Activated T-cell treated with anti-CD3 and anti-CD28 coated beads, Interleukin-2, amount 50 U/mL, for 72 hours (primary cell): ENCODE data around the gene FAM171A1. TPM values are rescaled to one million over a fixed set of nuclear protein-coding genes. Genes with fewer than 3 reads are reported as not detected.
"Not testable (repeated sequence)": the region's sequence is repeated elsewhere in the genome, so short reads cannot be mapped to it uniquely, and the experiment has no call there.

Experiments used
- ATAC-seq, 2 donors: fragments of 150-1000 bp; cut with Tn5 transposase; replicated peaks in 1 of 2; 2 replicates each; pipeline ENCODE4 v1.10.0; 2021; ENCODE audit warnings: moderate library complexity in 2 of 2, mild to moderate bottlenecking in 1 of 2
- DNase-seq, 2 donors: peaks; one replicate each; pipeline ENCODE4 v3.0.0; 2021 to 2022; ENCODE audit warnings: mixed read lengths in 1 of 2
- H3K27ac Mint-ChIP-seq: one replicate; pipeline ENCODE4 v1.8.0; 2022; ENCODE audit warnings: mild to moderate bottlenecking, moderate library complexity, mixed read lengths
- H3K27me3 Mint-ChIP-seq: one replicate; pipeline ENCODE4 v1.8.0; 2022; ENCODE audit warnings: low read depth, mixed read lengths
- H3K36me3 Mint-ChIP-seq, 2 donors: one replicate each; pipeline ENCODE4 v1.8.0; 2022; ENCODE audit warnings: mixed read lengths in 2 of 2, mild to moderate bottlenecking in 1 of 2; ENCODE audit not compliant: insufficient read depth in 2 of 2
- H3K4me1 Mint-ChIP-seq: one replicate; pipeline ENCODE4 v1.8.0; 2022; ENCODE audit warnings: low read depth, mixed read lengths
- H3K4me3 Mint-ChIP-seq, 2 donors: one replicate each; pipeline ENCODE4 v1.8.0; 2022; ENCODE audit warnings: mild to moderate bottlenecking in 2 of 2, mixed read lengths in 2 of 2, moderate library complexity in 2 of 2
- H3K9me3 Mint-ChIP-seq, 2 donors: one replicate each; pipeline ENCODE4 v1.8.0; 2022; ENCODE audit warnings: mixed read lengths in 2 of 2
- total RNA-seq, 2 donors: library from RNA; stranded (reverse); gene quantifications; one replicate each; pipeline ENCODE4 v1.2.3, GENCODE V29; 2022

The FAM171A1 gene
- total RNA-seq, 2 donors from 2014 or later = 4.2 to 6.2 TPM

DNA sequence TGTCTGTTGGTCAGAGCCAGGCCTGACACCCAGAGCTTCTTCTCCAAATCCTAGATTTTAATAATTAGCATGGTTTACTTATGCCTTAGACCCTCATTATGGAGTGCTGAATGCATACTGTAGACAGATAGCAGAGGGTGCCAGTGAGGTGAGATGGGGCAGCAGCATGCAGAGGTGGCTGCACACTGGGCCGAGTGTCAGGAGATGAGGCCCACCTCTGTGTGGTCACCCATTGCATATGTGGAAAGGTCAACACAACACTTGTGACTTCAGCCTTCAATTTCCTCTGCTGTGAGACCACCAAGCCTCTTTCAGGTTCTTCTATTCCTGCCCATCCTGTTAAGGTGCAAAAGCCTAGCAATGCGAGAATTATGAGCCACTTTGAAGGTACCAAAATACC, 162.9 kb downstream of the FAM171A1 start:
- DNase-seq (no peak), ATAC-seq (peak in 1 of 2 donors; percentile 3)
- peaks cover 0 to 1% of the 10 kb centered on the region in 2 donors for H3K9me3 Mint-ChIP-seq
- peak overlapping the region; percentile 75 to 91 for H3K4me3 Mint-ChIP-seq
- H3K36me3 Mint-ChIP-seq = peaks cover 0 to 2% of the 10 kb centered on the region in 2 donors
- H3K27me3 Mint-ChIP-seq = no peaks in the 10 kb centered on the region
- H3K4me1 Mint-ChIP-seq = peaks cover 60% of the 10 kb centered on the region
- peak overlapping the region; percentile 58 for H3K27ac Mint-ChIP-seq

DNA sequence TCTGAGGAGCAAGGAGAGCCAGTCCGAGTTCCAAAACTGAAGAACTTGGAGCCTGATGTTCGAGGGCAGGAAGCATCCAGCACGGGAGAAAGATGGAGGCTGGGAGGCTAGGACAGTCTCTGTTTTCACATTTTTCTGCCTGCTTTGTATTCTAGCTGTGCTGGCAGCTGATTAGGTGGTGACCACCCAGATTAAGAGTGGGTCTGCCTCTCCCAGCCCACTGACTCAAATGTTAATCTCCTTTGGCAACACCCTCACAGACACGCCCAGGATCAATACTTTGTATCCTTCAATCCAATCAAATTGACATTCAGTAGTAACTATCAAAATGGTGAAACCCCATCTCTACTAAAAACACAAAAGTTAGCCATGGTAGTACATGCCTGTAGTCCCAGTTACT, 163.7 kb downstream of the FAM171A1 start:
- H3K27me3 Mint-ChIP-seq, H3K27ac Mint-ChIP-seq, H3K9me3 Mint-ChIP-seq, ATAC-seq, H3K4me3 Mint-ChIP-seq, H3K36me3 Mint-ChIP-seq, DNase-seq: not testable (repeated sequence)
- H3K4me1 Mint-ChIP-seq = peaks cover 64% of the 10 kb centered on the region

DNA sequence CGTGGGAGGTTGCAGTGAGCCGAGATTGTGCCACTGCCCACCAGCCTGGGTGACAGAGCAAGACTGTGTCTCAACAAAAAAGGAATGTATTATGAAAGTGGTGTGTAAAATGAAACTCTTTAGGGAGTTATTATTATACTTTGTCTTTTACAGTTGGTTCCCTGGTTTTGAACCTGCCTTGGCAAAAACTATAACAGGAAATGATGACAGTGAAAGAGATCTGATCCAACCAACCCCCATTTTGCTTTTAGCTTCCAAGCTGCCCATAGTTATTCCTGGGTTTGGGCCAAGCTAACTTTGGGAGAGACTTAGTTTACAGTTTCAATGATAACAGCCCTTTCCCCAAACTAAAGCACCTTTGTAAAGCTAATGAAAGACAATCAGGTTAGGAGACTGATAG, 168.4 kb downstream of the FAM171A1 start:
- DNase-seq (no peak), ATAC-seq (no peak)
- peaks cover 44% of the 10 kb centered on the region for H3K4me1 Mint-ChIP-seq
- no peak overlapping the region for H3K4me3 Mint-ChIP-seq
- H3K27ac Mint-ChIP-seq = no peak overlapping the region
- H3K36me3 Mint-ChIP-seq = no peaks in the 10 kb centered on the region
- no peaks in the 10 kb centered on the region for H3K27me3 Mint-ChIP-seq
- H3K9me3 Mint-ChIP-seq = peaks cover 0 to 1% of the 10 kb centered on the region in 2 donors

DNA sequence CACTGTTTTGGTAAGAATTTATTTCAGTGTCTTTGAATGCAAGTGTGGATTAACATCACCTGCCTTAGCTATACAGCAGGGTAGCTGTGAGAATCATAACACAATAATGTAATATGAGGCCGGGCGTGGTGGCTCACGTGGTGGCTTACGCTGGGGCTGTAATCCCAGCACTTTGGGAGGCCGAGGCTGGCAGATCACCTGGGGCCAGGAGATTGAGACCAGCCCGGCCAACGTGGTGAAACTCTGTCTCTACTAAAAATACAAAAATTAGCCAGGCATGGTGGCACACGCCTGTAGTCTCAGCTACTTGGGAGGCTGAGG, 168.8 kb downstream of the FAM171A1 start:
- H3K9me3 Mint-ChIP-seq, H3K27me3 Mint-ChIP-seq, H3K4me3 Mint-ChIP-seq, ATAC-seq, DNase-seq, H3K36me3 Mint-ChIP-seq, H3K27ac Mint-ChIP-seq: not testable (repeated sequence)
- peaks cover 44% of the 10 kb centered on the region for H3K4me1 Mint-ChIP-seq

DNA sequence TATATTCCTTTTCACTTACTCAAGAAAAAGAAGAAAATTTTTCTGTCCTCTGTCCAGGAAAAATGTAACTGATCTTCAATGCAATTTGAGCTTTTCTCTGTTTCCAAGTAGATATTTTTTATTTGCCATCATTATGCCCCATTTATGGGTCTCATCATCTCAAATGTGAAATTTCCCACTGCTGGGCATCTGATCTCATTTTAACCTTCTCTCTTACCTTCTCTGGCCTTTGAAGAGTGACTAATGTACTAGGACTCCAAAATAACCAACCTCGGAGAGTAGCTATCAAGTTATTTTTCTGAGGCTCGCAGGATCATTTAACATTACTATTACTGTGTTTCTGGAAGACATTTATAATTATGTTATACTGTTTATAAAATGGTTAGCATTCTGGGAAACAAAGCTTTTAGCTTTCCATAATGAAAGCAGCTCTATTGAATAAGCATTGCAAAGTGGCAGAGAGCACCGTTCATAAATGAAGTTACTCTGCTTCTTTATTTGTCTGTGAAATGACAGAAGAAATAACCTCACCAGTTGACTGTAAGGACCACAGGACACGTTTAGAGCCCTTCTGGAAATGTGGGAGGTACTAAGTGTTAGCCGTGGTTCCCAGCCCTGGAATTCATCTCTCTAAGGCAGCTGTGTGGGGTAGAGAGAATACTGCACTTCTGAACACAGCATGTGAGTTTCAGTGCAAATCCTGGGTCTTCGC, 169.3 kb downstream of the FAM171A1 start:
- DNase-seq (no peak), ATAC-seq (no peak)
- H3K27ac Mint-ChIP-seq = no peak overlapping the region
- H3K27me3 Mint-ChIP-seq = no peaks in the 10 kb centered on the region
- peaks cover 45% of the 10 kb centered on the region for H3K4me1 Mint-ChIP-seq
- H3K4me3 Mint-ChIP-seq = no peak overlapping the region
- H3K36me3 Mint-ChIP-seq = no peaks in the 10 kb centered on the region
- H3K9me3 Mint-ChIP-seq = peaks cover 0 to 1% of the 10 kb centered on the region in 2 donors

DNA sequence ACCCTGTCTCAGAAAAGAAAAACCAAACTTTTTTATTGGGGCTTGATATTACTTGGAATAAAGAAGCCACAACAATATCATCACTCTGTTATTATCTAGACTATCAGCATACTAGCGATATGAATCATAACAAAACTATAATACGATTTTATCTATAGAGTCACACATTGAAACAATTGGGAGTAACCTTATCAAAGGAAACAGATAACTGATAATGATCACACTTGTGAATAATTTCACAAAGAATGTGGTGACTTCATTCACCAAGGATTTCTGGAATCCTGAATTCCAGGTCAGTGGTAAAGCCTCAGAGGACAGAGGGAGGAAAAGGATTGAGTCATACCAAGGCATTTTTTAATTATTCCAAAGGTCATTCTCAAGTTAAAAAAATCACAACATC, 170.5 kb downstream of the FAM171A1 start:
- no peak for DNase-seq
- Mint-ChIP-seq H3K36me3 (no peaks in the 10 kb centered on the region), H3K4me3 (no peak overlapping the region), H3K27ac (no peak overlapping the region), H3K27me3 (no peaks in the 10 kb centered on the region), H3K4me1 (peaks cover 49% of the 10 kb centered on the region), H3K9me3 (peaks cover 0 to 1% of the 10 kb centered on the region in 2 donors)
- no peak for ATAC-seq

DNA sequence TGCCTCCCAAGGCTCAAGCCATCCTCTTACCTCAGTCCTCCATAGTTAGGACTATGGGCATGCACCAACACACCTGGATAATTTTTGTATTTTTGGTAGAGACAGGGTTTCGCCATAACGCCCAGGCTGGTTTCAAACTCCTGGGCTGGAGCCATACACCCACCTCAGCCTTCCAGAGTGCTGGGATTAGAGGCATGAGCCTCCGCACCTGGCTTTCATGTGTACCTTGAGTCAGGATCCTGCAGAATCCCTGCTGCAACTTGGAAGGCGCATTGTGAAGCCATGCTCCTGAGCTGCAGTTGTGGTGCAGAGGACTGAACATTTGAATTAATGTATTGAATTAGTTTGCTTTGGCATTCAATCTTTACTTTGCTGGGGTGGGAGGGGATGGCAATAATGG, 173.2 kb downstream of the FAM171A1 start:
- Mint-ChIP-seq H3K4me1 (peaks cover 42% of the 10 kb centered on the region), H3K27me3 (no peaks in the 10 kb centered on the region), H3K4me3 (no peak overlapping the region), H3K9me3 (no peaks in the 10 kb centered on the region), H3K36me3 (no peaks in the 10 kb centered on the region), H3K27ac (no peak overlapping the region)
- DNase-seq (no peak), ATAC-seq (no peak)

DNA sequence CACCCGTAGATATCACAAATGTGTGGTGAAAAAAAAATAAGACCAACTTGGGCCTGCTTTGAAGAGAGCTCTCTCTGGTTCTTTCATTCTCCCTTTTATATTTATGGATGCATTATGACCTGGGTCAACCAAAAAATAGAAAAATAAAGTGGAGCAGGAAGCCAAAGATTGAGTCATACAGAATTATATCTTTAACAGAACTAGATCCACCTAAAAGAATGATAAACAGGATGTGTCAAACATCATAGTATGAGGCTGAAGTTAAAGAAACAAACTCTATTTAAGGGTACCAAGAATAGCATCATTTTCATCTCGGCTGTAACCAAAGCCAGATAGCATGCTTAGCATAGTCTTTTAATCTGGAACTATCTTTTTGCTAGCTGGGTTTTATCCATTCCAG, 173.8 kb downstream of the FAM171A1 start:
- H3K9me3 Mint-ChIP-seq = no peaks in the 10 kb centered on the region
- peak overlapping the region; percentile 63 for H3K27ac Mint-ChIP-seq
- H3K4me3 Mint-ChIP-seq = peak overlapping the region; percentile 19 to 39
- H3K27me3 Mint-ChIP-seq = no peaks in the 10 kb centered on the region
- no peak for DNase-seq
- peaks cover 41% of the 10 kb centered on the region for H3K4me1 Mint-ChIP-seq
- ATAC-seq = no peak
- H3K36me3 Mint-ChIP-seq = no peaks in the 10 kb centered on the region

DNA sequence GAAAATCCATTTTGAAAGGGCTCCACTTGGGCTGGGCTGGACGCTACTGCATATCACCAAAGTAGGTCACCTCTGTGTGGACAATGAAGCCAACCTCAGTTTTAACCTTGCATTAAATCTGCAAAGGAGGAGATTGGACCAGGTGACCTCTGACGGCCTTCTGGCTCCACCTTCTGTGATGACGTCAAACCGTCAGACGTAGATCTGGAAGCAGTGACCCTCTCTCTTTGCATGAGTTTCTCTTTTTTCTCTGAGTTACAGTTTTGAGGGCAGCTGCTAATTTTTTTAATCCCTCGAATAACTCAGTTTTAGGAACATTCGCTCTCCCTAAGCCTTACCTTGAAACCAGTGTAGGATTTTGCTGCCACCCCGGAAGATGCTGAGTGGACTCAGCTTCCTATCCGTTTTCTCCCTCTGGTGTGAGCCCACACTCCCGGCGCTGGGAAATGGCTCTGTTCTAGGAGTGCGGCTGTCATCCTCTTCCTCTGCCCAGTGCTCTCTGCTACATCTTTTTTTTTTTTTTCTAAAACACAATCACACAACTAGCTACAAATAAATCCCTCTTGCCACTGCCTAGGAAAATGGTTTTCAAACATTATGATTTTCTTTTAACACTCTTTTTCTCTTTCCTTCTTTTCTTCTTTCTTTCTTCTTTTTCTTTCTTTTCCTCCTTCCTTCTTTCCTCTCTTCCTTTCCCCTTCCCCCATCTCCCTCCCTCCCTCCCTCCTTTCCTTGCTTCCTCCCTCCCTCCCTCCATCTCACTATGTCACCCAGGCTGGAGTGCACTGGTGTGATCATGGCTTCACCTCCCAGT, 174.9 kb downstream of the FAM171A1 start:
- H3K27me3 Mint-ChIP-seq = no peaks in the 10 kb centered on the region

DNA sequence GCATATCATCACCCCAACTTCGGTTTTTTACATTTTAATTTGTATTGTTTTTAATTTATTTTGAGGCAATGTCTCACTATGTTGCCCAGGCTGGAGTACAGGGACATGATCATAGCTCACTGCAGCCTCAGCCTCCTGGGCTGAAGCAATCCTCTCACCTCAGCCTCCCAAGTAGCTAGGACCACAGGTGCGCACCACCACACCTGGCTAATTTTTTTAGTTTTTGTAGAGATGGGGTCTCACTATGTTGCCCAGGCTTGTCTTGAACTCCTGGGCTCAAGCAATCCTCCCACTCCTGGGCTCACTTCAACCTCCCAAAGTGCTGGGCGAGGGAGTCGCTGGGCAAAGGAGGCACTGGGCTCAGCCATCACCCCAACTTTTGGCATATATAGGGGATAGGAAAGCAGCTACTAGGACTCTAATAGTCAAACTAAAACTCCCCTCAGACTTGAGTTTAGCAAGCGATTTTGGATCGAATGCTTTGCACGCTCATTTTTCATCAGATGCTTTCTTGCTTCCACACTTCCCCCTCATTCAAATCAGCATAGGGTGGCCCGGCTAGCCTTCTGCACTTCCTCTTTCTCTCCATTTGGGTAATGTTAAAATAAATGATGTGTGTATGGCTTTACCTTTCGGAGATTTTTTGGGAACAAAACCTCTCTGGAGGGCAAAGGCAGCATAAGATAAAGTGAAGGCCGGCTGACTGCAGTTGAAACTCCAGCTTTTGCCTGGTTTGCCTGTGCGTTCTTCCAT, 181.8 kb downstream of the FAM171A1 start:
- Mint-ChIP-seq H3K4me1 (peaks cover 30% of the 10 kb centered on the region), H3K4me3 (peak overlapping the region in 1 of 2 donors; percentile 7), H3K27ac (no peak overlapping the region), H3K27me3 (no peaks in the 10 kb centered on the region), H3K9me3 (peaks cover 0 to 2% of the 10 kb centered on the region in 2 donors), H3K36me3 (peaks cover 2 to 3% of the 10 kb centered on the region in 2 donors)
- no peak for ATAC-seq
- no peak for DNase-seq

More for the DNA sequence above, 174.9 kb downstream of the FAM171A1 start:
- H3K27ac Mint-ChIP-seq = no peak overlapping the region
- peak overlapping the region; percentile 9 to 15 for H3K4me3 Mint-ChIP-seq
- ATAC-seq (no peak), DNase-seq (no peak)
- H3K36me3 Mint-ChIP-seq = no peaks in the 10 kb centered on the region
- H3K4me1 Mint-ChIP-seq = peaks cover 41% of the 10 kb centered on the region
- no peaks in the 10 kb centered on the region for H3K9me3 Mint-ChIP-seq

DNA sequence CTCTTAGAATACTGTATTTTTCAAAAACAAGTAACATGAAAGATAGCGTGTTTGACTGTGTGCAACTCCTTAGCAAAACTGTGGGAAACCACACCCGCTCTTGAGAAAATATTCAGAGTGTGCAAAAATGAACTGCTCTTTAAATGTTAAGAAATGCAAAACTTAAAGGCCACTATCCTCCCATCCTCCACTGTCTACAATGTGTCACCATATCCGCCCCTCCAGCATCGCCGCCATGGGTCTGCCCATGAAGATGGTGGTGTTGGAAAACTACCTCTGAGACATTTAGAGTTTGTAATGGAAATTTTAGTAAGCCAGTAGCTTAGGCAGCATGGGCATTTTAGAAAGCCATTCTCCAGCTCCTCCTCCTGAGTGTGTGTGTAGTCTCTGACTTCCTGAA, 182.5 kb downstream of the FAM171A1 start:
- DNase-seq (peak in 1 of 2 donors; percentile 33), ATAC-seq (peak; percentile 76 to 79)
- H3K27ac Mint-ChIP-seq = no peak overlapping the region
- peak overlapping the region; percentile 31 to 43 for H3K4me3 Mint-ChIP-seq
- H3K36me3 Mint-ChIP-seq = peaks cover 2 to 3% of the 10 kb centered on the region in 2 donors
- peaks cover 30% of the 10 kb centered on the region for H3K4me1 Mint-ChIP-seq
- H3K9me3 Mint-ChIP-seq = peaks cover 0 to 2% of the 10 kb centered on the region in 2 donors
- no peaks in the 10 kb centered on the region for H3K27me3 Mint-ChIP-seq

DNA sequence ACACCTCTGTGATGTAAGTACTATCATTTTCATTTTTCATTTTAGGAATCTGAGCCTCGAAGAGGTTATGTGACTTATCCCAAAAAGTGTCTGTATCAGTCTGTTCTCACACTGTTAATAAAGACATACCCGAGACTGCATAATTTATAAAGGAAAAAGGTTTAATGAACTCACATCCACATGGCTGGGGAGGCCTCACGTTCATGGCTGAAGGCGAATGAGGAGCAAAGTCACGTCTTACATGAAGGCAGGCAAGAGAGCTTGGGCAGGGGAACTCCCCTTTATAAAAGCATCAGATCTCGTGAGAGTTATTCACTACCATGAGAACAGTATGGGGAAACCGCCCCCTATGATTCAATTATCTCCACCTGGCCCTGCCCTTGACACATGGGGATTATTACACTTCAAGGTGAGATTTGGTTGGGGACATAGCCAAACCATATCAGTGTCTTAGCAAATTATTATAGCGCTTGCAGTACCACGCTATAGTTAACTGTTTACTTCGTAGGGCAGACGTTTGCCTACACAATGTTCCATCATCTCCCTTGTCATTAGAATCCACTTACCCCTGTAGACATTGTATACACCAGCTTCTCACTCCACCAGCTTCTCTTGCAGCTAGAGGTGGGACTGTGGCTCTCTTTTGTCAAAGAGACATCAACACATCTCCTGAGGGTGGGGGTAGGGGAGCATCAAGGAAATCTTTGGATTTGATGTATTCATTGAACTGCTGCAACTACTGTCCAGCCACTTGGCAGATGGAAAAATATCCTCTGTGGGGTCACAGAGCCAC, 187.2 kb downstream of the FAM171A1 start:
- H3K36me3 Mint-ChIP-seq = peaks cover 2 to 3% of the 10 kb centered on the region in 2 donors

More for the DNA sequence above, 187.2 kb downstream of the FAM171A1 start:
- Mint-ChIP-seq H3K4me1 (peaks cover 40% of the 10 kb centered on the region), H3K27ac (no peak overlapping the region), H3K27me3 (no peaks in the 10 kb centered on the region), H3K4me3 (no peak overlapping the region), H3K9me3 (peaks cover 0 to 2% of the 10 kb centered on the region in 2 donors)
- ATAC-seq (no peak), DNase-seq (no peak)
